A673 (cell line): ENCODE measurements around the gene SDCCAG8. TPM values are rescaled to one million over a fixed set of nuclear protein-coding genes. Genes with fewer than 3 reads are reported as not detected.

ENCODE experiments used
- BruUV-seq: library from RNA; stranded (reverse); fragments of 400-500 nt; replicated peaks from 2 replicates; lab custom pipeline; 2021; lab: Mats Ljungman, UMichigan
- CTCF ChIA-PET: fragments of 300-600 bp; sonication (Branson Sonifier 250); formaldehyde crosslinking; loops from one replicate; lab custom pipeline; 2022; ENCODE audit warnings: antibody characterized with exemption; lab: Charles Lee
- POLR2A ChIA-PET: fragments of 300-600 bp; sonication (Branson Sonifier 250); formaldehyde crosslinking; loops from one replicate; lab custom pipeline; 2022; ENCODE audit warnings: antibody characterized with exemption; ENCODE audit not compliant: low non-redundant PET; lab: Charles Lee
- DNase-seq: peaks from one replicate; pipeline ENCODE4 v3.0.0-alpha.2; 2015; ENCODE audit warnings: low spot score
- H3K27ac ChIP-seq: fragments of 200-600 bp; sonication (generic); 2 replicates; pipeline ENCODE4 v1.5.1; 2016; ENCODE audit warnings: mixed run types, low read depth, mild to moderate bottlenecking, mixed read lengths, antibody characterized with exemption, low read length; ENCODE audit not compliant: poor library complexity, severe bottlenecking
- H3K27me3 ChIP-seq: fragments of 200-600 bp; sonication (generic); replicated peaks from 2 replicates; pipeline ENCODE4 v1.6.1; 2017; ENCODE audit warnings: mixed run types, low read depth, mild to moderate bottlenecking, mixed read lengths, antibody characterized with exemption, low read length; ENCODE audit not compliant: insufficient read depth, poor library complexity
- H3K36me3 ChIP-seq: fragments of 200-600 bp; sonication (generic); 2 replicates; pipeline ENCODE4 v1.6.1; 2016; ENCODE audit warnings: mixed run types, mild to moderate bottlenecking, mixed read lengths, antibody characterized with exemption, low read length; ENCODE audit not compliant: insufficient read depth, poor library complexity, severe bottlenecking
- H3K4me1 ChIP-seq: fragments of 200-600 bp; sonication (generic); 2 replicates; pipeline ENCODE4 v1.6.1; 2017; ENCODE audit warnings: mixed run types, mild to moderate bottlenecking, mixed read lengths, antibody characterized with exemption, low read length; ENCODE audit not compliant: insufficient read depth, poor library complexity, severe bottlenecking
- H3K4me3 ChIP-seq: fragments of 200-600 bp; sonication (generic); 2 replicates; pipeline ENCODE4 v1.5.1; 2016; ENCODE audit warnings: low read depth, mixed run types, mild to moderate bottlenecking, mixed read lengths, low read length; ENCODE audit not compliant: poor library complexity, severe bottlenecking
- H3K9me3 ChIP-seq: fragments of 200-600 bp; sonication (generic); 2 replicates; pipeline ENCODE4 v1.6.1; 2016; ENCODE audit warnings: mixed run types, low read depth, mild to moderate bottlenecking, mixed read lengths, antibody characterized with exemption, low read length; ENCODE audit not compliant: poor library complexity, severe bottlenecking
- CTCF ChIP-seq: fragments of 300-800, 200-600 bp; sonication (generic); conservative IDR thresholded peaks from 2 replicates; pipeline ENCODE4 v1.5.1; 2017; ENCODE audit warnings: low read depth, mild to moderate bottlenecking, antibody characterized with exemption, low read length, moderate library complexity, mixed read lengths
- EZH2 ChIP-seq: fragments of 200-600 bp; sonication (generic); IDR thresholded peaks from 2 replicates; pipeline ENCODE4 v1.6.1; 2017; ENCODE audit warnings: borderline replicate concordance, low read depth, mild to moderate bottlenecking, mixed read lengths, antibody characterized with exemption, low read length; ENCODE audit not compliant: poor library complexity, severe bottlenecking
- intact Hi-C: fragments of 100-400 bp; cut with micrococcal nuclease; formaldehyde crosslinking; loops from one replicate; pipeline ENCODE4 v1.10.0; 2022; ENCODE audit not compliant: unreplicated experiment
- total RNA-seq: library from RNA; stranded (reverse); gene quantifications from 2 replicates; pipeline ENCODE4 v1.2.3, GENCODE V29; 2021

SDCCAG8 gene
- total RNA-seq, 1 experiment from 2014 or later, result 9.1 TPM

DNA sequence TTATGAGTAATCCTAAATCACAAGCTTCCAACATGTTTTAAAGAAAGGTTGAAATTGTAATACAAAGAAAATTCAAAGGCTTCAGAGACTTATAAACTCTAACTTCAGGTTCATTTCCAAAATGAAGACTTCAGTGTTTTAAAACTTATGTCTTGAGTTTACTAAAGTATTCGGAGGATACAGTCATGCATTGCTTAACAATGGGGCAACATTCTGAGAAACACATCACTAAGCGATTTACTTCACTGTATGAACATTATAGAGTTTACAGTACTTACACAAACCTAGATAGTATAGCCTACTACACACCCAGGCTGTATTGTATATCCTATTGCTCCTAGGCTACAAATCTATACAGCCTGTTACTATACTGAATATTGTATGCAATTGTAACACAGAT, 39.1 kb upstream of the SDCCAG8 start:
- CTCF ChIA-PET, result no interaction called here
- Histone ChIP-seq H3K9me3 (no peaks in the 10 kb centered on the region), H3K27ac (no peak overlapping the region), H3K36me3 (peaks cover 19% of the 10 kb centered on the region), H3K4me1 (peaks cover 18% of the 10 kb centered on the region), H3K4me3 (no peak overlapping the region), H3K27me3 (no peaks in the 10 kb centered on the region)
- TF ChIP-seq CTCF, result no peak
- TF ChIP-seq EZH2, result no peak
- BruUV-seq, result no TSS peak
- POLR2A ChIA-PET, result no interaction called here
- intact Hi-C loops, result no loop called here
- no peak for DNase-seq

- H3K4me3 ChIP-seq, result no peak overlapping the region
- H3K9me3 ChIP-seq, result no peaks in the 10 kb centered on the region
- H3K27ac ChIP-seq, result no peak overlapping the region
- CTCF ChIA-PET, result no interaction called here
- POLR2A ChIA-PET, result no interaction called here
- peaks cover 24% of the 10 kb centered on the region for H3K36me3 ChIP-seq
- no peaks in the 10 kb centered on the region for H3K27me3 ChIP-seq
- no peak for TF ChIP-seq CTCF
- TF ChIP-seq EZH2, result no peak
- no peak for DNase-seq
- intact Hi-C loops, result no loop called here
- H3K4me1 ChIP-seq, result peaks cover 14% of the 10 kb centered on the region
- BruUV-seq, result no TSS peak
These were observed 38.5 kb upstream of the SDCCAG8 start for GRCh38 chr1:243217349-243217748.

DNA sequence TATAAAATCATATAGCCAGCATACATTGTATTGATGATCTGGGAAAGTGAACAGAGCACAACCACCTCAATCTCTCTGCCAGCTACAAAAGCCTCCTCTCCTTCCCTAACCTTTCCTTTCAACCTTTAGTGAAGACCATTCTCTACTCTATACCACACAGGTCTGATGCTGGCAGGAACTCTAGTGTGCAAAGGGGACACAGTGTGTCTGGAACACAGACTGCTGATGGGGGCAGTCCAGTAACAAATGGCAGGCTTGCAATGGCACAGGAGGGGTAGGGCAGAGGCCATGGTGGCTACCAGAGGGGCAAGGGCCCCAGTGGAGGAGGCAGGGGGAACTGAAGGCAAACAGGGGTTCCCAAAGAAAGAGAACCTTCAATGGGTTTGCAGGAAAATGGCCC, 37.8 kb upstream of the SDCCAG8 start:
- POLR2A ChIA-PET, result no interaction called here
- no peaks in the 10 kb centered on the region for H3K9me3 ChIP-seq
- H3K4me3 ChIP-seq, result no peak overlapping the region
- CTCF ChIA-PET, result no interaction called here
- no peak for DNase-seq
- BruUV-seq, result no TSS peak
- TF ChIP-seq CTCF (no peak), EZH2 (no peak)
- intact Hi-C loops, result no loop called here
- H3K27ac ChIP-seq, result no peak overlapping the region
- peaks cover 6% of the 10 kb centered on the region for H3K4me1 ChIP-seq
- H3K27me3 ChIP-seq, result no peaks in the 10 kb centered on the region
- peaks cover 25% of the 10 kb centered on the region for H3K36me3 ChIP-seq
